Amygdala (tissue), 56 donors: ENCODE results near the gene RBFOX1.

Experiments used
- DNase-seq, 56 donors: peaks; one replicate each; lab custom pipeline; 2025; lab: John Stamatoyannopoulos, UW

The RBFOX1 gene

GRCh38 chr16:7742626-7743025 is 410.0 kb downstream of the RBFOX1 start:
- no peak for DNase-seq

- peak in 40 of 56 donors; percentile 2 to 65 (median 20) for DNase-seq
Observed at GRCh38 chr16:7744546-7745264, 412.1 kb downstream of the RBFOX1 start.

GRCh38 chr16:7745276-7745675 is 412.6 kb downstream of the RBFOX1 start:
- DNase-seq, result peak in 17 of 56 donors; percentile 2 to 43 (median 10)

GRCh38 chr16:7746941-7747340 is 414.3 kb downstream of the RBFOX1 start:
- no peak for DNase-seq

- no peak for DNase-seq
Observed at GRCh38 chr16:7748522-7748921, 415.9 kb downstream of the RBFOX1 start.

- peak in 1 of 56 donors; percentile 1 for DNase-seq
Observed at GRCh38 chr16:7755347-7755882, 422.8 kb downstream of the RBFOX1 start.
